ENCODE results near the gene ACAA2. TPM values are rescaled to one million over a fixed set of nuclear protein-coding genes. Genes with fewer than 3 reads are reported as not detected.
"Not testable (repeated sequence)": the region's sequence is repeated elsewhere in the genome, so short reads cannot be mapped to it uniquely, and the experiment has no call there.

The ACAA2 gene
- total RNA-seq, 1 donor from 2014 or later = 109 TPM

GRCh38 chr18:49786019-49786720 lies 27.2 kb downstream of the ACAA2 start:
- H3K36me3 Mint-ChIP-seq (ENCODE audit: unreplicated experiment) = peaks cover 5% of the 10 kb centered on the region
- H3K9me3 Mint-ChIP-seq (ENCODE audit: unreplicated experiment) = no peaks in the 10 kb centered on the region
- no peaks in the 10 kb centered on the region for H3K4me1 Mint-ChIP-seq (ENCODE audit: low read depth, unreplicated experiment)
- no peak overlapping the region for H3K4me3 Mint-ChIP-seq (ENCODE audit: unreplicated experiment)
- TF ChIP-seq CTCF (IDR thresholded peaks at IDR 0.05; ENCODE audit: partially characterized antibody, unreplicated experiment) = no peak
- no peak overlapping the region for H3K27ac Mint-ChIP-seq (ENCODE audit: unreplicated experiment)
- DNase-seq = no peak
- peaks cover 5% of the 10 kb centered on the region for H3K27me3 Mint-ChIP-seq (ENCODE audit: unreplicated experiment)

DNA sequence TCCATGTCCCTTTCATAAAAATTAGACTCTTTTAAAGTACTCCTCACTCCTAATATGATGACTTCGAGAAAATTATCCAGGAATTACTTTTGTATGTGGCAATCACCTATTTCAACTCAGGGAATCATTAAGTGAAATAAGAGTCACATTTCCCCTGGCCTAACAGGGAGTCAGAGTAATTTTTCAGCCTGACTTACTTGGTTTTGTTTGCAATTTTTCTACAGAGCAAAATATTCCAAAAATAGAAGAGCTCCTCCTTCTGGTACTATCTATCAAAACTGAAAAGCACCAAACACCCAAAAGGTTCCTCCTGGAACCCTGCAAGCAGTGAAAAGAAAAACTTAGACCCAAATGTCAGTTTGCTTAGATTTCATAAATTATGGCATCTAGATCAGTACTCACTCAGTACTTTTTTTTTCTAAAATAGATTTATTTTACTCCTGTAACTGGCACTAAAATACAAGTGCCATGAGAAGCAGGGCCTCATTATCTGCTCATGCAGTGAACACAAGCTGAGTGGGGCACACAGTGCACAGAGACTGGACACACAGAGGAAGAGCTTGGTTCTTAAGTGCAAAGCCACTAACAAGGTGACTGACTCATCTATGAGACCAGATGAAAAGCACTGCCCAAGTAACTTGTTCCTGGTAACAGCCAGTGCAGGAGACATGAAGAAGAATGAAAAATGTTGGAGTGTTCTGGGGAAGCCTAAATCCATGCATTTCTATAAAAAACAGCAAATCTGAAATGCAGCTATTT lies 28.7 kb downstream of the ACAA2 start:
- Mint-ChIP-seq H3K4me1 (ENCODE audit: low read depth, unreplicated experiment) (no peaks in the 10 kb centered on the region), H3K27me3 (ENCODE audit: unreplicated experiment) (peaks cover 7% of the 10 kb centered on the region), H3K36me3 (ENCODE audit: unreplicated experiment) (peaks cover 20% of the 10 kb centered on the region), H3K27ac (ENCODE audit: unreplicated experiment) (no peak overlapping the region), H3K4me3 (ENCODE audit: unreplicated experiment) (no peak overlapping the region), H3K9me3 (ENCODE audit: unreplicated experiment) (no peaks in the 10 kb centered on the region)
- no peak for TF ChIP-seq CTCF (IDR thresholded peaks at IDR 0.05; ENCODE audit: partially characterized antibody, unreplicated experiment)
- no peak for DNase-seq

- H3K4me3 Mint-ChIP-seq (ENCODE audit: unreplicated experiment); H3K27me3 Mint-ChIP-seq (ENCODE audit: unreplicated experiment); H3K9me3 Mint-ChIP-seq (ENCODE audit: unreplicated experiment); DNase-seq; H3K4me1 Mint-ChIP-seq (ENCODE audit: low read depth, unreplicated experiment); H3K27ac Mint-ChIP-seq (ENCODE audit: unreplicated experiment): not testable (repeated sequence)
- peaks cover 29% of the 10 kb centered on the region for H3K36me3 Mint-ChIP-seq (ENCODE audit: unreplicated experiment)
Observed at GRCh38 chr18:49783631-49784030, 29.7 kb downstream of the ACAA2 start.

GRCh38 chr18:49778826-49779465 lies 34.4 kb downstream of the ACAA2 start:
- H3K9me3 Mint-ChIP-seq (ENCODE audit: unreplicated experiment) = peaks cover 7% of the 10 kb centered on the region
- peaks cover 53% of the 10 kb centered on the region for H3K36me3 Mint-ChIP-seq (ENCODE audit: unreplicated experiment)
- no peak for DNase-seq
- no peak for TF ChIP-seq CTCF (IDR thresholded peaks at IDR 0.05; ENCODE audit: partially characterized antibody, unreplicated experiment)
- H3K4me3 Mint-ChIP-seq (ENCODE audit: unreplicated experiment) = no peak overlapping the region
- no peak overlapping the region for H3K27ac Mint-ChIP-seq (ENCODE audit: unreplicated experiment)
- H3K27me3 Mint-ChIP-seq (ENCODE audit: unreplicated experiment) = peaks cover 12% of the 10 kb centered on the region
- no peaks in the 10 kb centered on the region for H3K4me1 Mint-ChIP-seq (ENCODE audit: low read depth, unreplicated experiment)

GRCh38 chr18:49769047-49769728 lies 44.1 kb downstream of the ACAA2 start:
- Mint-ChIP-seq H3K9me3 (ENCODE audit: unreplicated experiment) (peaks cover 10% of the 10 kb centered on the region), H3K4me1 (ENCODE audit: low read depth, unreplicated experiment) (peaks cover 21% of the 10 kb centered on the region), H3K36me3 (ENCODE audit: unreplicated experiment) (no peaks in the 10 kb centered on the region), H3K27me3 (ENCODE audit: unreplicated experiment) (peaks cover 12% of the 10 kb centered on the region), H3K4me3 (ENCODE audit: unreplicated experiment) (no peak overlapping the region), H3K27ac (ENCODE audit: unreplicated experiment) (no peak overlapping the region)
- DNase-seq = no peak
- no peak for TF ChIP-seq CTCF (IDR thresholded peaks at IDR 0.05; ENCODE audit: partially characterized antibody, unreplicated experiment)

Data from glutamatergic neuron (in vitro differentiated cells).